GM19025 (cell line): Measurements from ENCODE around the gene DCC.

Experiments
- ATAC-seq: cut with Tn5 transposase; IDR thresholded peaks from one replicate; pipeline ENCODE4 v1.9.1; 2021; ENCODE audit warnings: mild to moderate bottlenecking, low read depth, moderate library complexity; ENCODE audit not compliant: unreplicated experiment

Gene DCC

GRCh38 chr18:52869942-52870907, 530.2 kb downstream of the DCC start:
- ATAC-seq: no peak

DNA sequence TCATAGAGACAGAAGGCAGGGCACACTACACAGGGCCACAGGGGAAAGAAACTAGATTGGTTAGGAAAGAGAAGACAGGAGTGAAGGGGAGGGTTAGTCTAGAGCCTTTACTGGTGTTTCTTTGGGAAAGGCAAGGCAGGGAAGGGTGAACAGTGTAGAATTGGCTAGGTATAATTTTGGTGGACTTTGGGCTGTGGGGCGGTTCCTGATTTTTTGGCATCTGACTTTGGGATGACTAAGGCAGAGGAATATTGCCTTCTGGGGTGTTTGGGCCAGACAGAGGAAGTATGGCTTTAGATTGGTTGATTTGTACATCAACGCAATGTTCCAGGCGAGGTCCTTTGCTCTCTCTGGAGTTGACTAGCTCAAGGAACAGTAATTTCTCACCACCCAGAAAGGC, 534.8 kb downstream of the DCC start:
- no peak for ATAC-seq

DNA sequence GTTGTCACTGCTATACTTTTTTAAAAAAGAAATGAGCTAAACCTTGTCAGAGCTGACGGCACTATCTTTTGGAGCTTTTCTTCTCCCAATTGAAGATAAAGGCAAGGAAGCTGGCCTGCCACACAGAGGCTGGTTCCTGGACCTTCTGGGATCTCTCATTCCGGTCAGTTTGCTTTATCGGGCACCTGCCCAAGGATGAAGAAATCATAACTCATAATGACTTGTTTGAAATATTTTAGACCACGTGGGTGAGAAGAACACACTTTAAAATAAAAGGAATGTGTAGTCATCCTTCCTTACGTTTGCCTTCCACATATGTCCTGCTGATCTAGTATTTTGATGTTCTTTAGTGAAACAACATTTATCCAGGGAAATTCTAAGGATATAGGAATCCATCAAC, 535.7 kb downstream of the DCC start:
- no peak for ATAC-seq

- ATAC-seq: no peak
These were observed 548.0 kb downstream of the DCC start for GRCh38 chr18:52888014-52888413.

DNA sequence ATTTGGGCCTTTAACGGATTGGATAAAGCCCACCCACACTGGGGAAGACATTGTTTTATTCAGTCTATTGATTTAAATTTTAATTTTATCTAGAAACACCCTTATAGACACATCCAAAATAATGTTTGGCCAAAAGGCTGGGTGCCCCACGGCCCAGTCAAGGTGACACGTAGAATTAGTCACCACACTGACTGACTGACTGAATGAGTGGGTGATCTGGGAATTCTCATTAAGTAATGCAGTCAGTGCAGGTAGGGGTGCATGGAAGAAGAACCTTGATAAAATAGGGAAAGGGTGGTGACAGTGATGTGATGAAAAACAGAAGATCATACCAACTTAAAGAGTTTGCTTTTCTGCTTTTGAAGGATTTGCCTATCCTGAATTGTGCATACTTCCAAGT, 554.8 kb downstream of the DCC start:
- no peak for ATAC-seq

- ATAC-seq: no peak
These were observed 557.9 kb downstream of the DCC start for GRCh38 chr18:52897611-52898484.

DNA sequence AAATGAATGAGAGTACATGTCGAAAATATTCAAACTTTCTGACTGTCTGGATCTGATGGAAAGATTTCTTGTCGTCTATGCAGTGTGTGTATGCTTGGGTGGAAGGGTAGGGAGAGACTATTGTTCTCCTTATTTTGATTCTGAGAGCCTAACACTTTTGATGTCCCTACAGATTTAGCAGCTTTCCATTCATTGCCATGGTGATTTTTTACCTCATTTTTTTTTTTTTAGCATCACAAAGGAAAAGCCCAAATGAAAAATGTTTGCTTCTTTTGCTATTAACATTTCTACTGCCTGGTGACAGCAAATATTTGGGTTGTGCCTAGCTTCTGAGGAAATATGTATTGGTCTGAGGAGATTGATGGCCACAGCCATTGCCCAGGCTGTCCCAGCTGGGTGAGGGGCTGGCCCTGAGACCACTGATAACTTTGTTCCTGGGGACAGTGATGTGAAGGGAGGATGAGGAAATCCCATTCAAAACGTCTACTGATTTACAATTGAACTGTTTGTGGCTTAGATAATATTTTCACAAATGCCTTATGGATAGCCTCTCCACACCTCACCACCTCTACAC, 558.6 kb downstream of the DCC start:
- ATAC-seq: no peak

DNA sequence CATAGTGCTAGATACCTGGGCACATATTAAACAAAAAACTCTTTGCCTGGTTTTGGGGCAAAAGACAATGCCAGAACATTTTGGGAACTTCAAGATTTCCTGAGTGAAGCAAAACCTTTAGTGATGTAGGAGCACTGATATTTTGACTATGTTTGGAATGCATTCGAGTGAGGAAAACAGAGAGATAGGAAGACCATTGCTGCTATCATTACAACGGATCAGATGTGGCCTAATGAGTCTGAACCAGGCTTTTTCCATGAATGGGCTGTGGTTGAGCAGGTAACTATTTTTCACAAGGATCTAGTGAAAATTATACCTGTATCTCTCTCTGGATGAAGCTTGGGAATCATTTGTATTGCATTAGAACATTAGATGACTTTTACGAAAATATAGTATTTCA, 562.2 kb downstream of the DCC start:
- no peak for ATAC-seq

DNA sequence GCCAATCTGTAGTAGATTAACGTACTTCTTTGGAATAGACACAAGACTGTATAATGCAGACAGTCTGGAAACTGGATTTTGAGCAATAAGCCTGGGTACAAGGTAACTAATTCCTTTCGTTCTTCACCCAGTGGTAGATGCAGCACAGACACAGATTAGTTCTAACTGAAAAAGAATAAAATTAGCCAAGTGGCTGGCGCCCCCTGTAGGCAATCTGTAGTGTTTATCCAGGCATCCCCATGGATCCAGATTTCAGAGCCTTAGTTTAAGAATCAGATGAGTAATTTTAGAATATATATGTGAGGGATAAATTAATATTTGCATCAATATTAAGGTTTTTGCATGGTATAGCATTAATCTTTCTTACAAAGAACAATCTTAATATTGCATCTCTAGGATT, 563.9 kb downstream of the DCC start:
- ATAC-seq: no peak

- ATAC-seq: no peak
These were observed 567.7 kb downstream of the DCC start for GRCh38 chr18:52907543-52908308.

GRCh38 chr18:52914148-52914547, 574.2 kb downstream of the DCC start:
- ATAC-seq: no peak

- no peak for ATAC-seq
These were observed 580.7 kb downstream of the DCC start for GRCh38 chr18:52920665-52921064.

DNA sequence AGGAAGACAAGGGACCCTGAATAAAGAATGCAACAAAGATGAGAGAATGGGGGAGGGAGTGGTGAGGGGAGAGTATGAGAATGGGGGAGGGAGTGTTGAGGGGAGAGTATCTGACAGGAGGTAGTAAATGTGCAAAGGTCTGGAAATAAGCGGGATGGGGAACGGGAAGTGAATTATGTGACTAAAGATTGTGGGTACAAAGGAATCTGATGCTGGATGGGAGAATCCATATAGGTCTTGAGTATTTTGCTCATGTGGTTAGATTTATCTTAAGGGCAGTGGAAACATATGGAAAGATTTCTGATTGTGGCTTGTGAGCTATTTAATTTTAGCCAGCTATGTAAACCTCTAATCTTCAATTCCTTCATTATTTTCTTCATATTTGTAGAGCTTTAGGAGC, 593.4 kb downstream of the DCC start:
- no peak for ATAC-seq

GRCh38 chr18:52936931-52937330, 596.9 kb downstream of the DCC start:
- ATAC-seq: no peak

- ATAC-seq: no peak
These were observed 597.8 kb downstream of the DCC start for GRCh38 chr18:52937840-52938239.

GRCh38 chr18:52945552-52945951, 605.6 kb downstream of the DCC start:
- no peak for ATAC-seq

- no peak for ATAC-seq
These were observed 609.0 kb downstream of the DCC start for GRCh38 chr18:52948868-52949444.

DNA sequence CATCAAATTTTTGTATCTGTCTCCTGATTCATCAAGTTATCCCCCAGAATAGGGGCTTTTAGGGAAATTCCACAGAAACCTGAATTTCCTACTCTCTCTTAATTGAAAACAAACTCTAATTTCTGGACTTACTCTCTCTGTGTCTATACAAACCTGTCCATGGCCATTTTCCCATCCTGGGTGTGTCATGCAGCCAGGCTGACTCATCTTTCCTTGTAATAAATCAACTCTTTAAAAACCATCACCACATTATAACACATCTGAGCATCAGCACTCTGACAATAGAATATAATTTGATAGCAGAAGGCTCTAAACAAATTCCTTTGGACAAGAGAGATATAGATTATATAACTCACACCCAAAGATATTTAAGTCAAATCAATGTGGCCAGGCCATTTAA, 610.2 kb downstream of the DCC start:
- no peak for ATAC-seq

- ATAC-seq: no peak
These were observed 613.4 kb downstream of the DCC start for GRCh38 chr18:52953387-52953786.

DNA sequence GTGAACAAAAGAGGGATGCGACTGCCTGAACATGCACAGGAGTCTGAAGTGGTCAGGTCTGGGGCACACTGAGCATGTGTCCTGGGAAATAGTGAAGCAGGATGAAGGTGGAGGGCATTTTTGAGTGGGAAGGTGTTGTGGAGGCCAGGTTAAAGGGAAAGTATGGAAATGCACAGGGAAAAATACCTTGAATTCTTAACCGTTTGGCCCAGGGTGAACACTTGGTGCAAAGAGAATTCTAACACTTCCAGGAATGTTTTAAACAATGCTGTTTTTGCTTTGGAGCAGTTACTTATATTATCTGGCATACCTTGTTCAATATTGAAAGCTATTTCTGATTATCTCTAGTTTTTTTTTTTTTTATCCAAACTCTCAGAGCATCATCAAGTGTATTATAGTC, 623.5 kb downstream of the DCC start:
- ATAC-seq: no peak
